SK-N-SH (cell line): ENCODE measurements around the gene CDH15. TPM values are rescaled to one million over a fixed set of nuclear protein-coding genes. Genes with fewer than 3 reads are reported as not detected.

Experiments used
- CTCF ChIA-PET: fragments of 300-600, 350-600 bp; formaldehyde crosslinking; extraction: SDS; loops from one replicate; lab custom pipeline; 2021; lab: Yijun Ruan, JAX
- POLR2A ChIA-PET: fragments of 350-600 bp; sonication (Branson Sonifier 250); formaldehyde crosslinking; extraction: SDS; loops from one replicate; lab custom pipeline; 2020; ENCODE audit warnings: antibody characterized with exemption, inconsistent platforms; lab: Yijun Ruan, JAX
- DNase-seq: peaks from one replicate; pipeline ENCODE4 v3.0.0; 2012
- H2AFZ ChIP-seq: fragments of 200-600 bp; sonication (generic); 2 replicates; pipeline ENCODE4 v1.8.1; 2016; ENCODE audit warnings: antibody characterized with exemption, mild to moderate bottlenecking, low read depth
- H3F3A ChIP-seq: fragments of 200-600 bp; sonication (generic); replicated peaks from 2 replicates; pipeline ENCODE3; 2016; ENCODE audit warnings: antibody characterized with exemption, mild to moderate bottlenecking; ENCODE audit not compliant: insufficient read depth
- H3K27ac ChIP-seq, 2 experiments: fragments of 200-500 bp in 1 of 2; fragments of 200-600 bp in 1 of 2; sonication (Bioruptor generic) in 1 of 2; sonication (generic), shearing (Covaris generic) in 1 of 2; 2 replicates each; pipeline versions ENCODE4 v1.5.1 to v1.6.1; 2014 to 2016; ENCODE audit warnings: low read depth in 2 of 2, inconsistent platforms in 1 of 2, low read length in 1 of 2, mild to moderate bottlenecking in 1 of 2, mixed read lengths in 1 of 2
- H3K27me3 ChIP-seq: fragments of 200-600 bp; sonication (generic), shearing (Covaris generic); 2 replicates; pipeline ENCODE4 v1.6.1; 2016; ENCODE audit warnings: mixed run types; ENCODE audit not compliant: insufficient read depth
- H3K36me3 ChIP-seq, 2 experiments: fragments of 200-500 bp in 1 of 2; fragments of 200-600 bp in 1 of 2; sonication (Bioruptor generic) in 1 of 2; sonication (generic) in 1 of 2; replicated peaks in 1 of 2; 2 replicates each; pipeline versions ENCODE3 to v1.5.1; 2014 to 2016; ENCODE audit warnings: low read length in 1 of 2, mild to moderate bottlenecking in 1 of 2; ENCODE audit not compliant: insufficient read depth in 2 of 2, control insufficient read depth in 1 of 2
- H3K4me1 ChIP-seq, 2 experiments: fragments of 200-500 bp in 1 of 2; fragments of 200-600 bp in 1 of 2; sonication (Bioruptor generic) in 1 of 2; sonication (generic), shearing (Covaris generic) in 1 of 2; 2 replicates each; pipeline versions ENCODE4 v1.5.1 to v1.6.1; 2014 to 2016; ENCODE audit warnings: low read depth in 1 of 2, low read length in 1 of 2, mixed run types in 1 of 2; ENCODE audit not compliant: insufficient read depth in 2 of 2, control insufficient read depth in 1 of 2
- H3K4me2 ChIP-seq: fragments of 200-600 bp; sonication (generic), shearing (Covaris generic); 2 replicates; pipeline ENCODE4 v1.6.1; 2017; ENCODE audit warnings: mixed run types
- H3K4me3 ChIP-seq, 2 experiments: fragments of 200-500 bp in 1 of 2; fragments of 200-600 bp in 1 of 2; sonication (Bioruptor generic) in 1 of 2; sonication (generic), shearing (Covaris generic) in 1 of 2; 2 replicates each; pipeline versions ENCODE4 v1.5.1 to v1.8.1; 2014 to 2016; ENCODE audit warnings: low read depth in 2 of 2, inconsistent platforms in 1 of 2, low read length in 1 of 2, mild to moderate bottlenecking in 1 of 2, mixed read lengths in 1 of 2, moderate library complexity in 1 of 2
- H3K79me2 ChIP-seq: fragments of 200-600 bp; sonication (generic); 2 replicates; pipeline ENCODE4 v1.8.1; 2017; ENCODE audit warnings: mild to moderate bottlenecking; ENCODE audit not compliant: insufficient read depth
- H3K9ac ChIP-seq: fragments of 200-600 bp; sonication (generic); 2 replicates; pipeline ENCODE4 v1.6.1; 2017; ENCODE audit warnings: mixed run types
- H3K9me2 ChIP-seq: fragments of 200-600 bp; sonication (generic); 2 replicates; pipeline ENCODE4 v1.6.1; 2017; ENCODE audit warnings: mixed run types
- H3K9me3 ChIP-seq: fragments of 200-600 bp; sonication (generic); 2 replicates; pipeline ENCODE4 v1.6.1; 2017; ENCODE audit warnings: mixed run types, mild to moderate bottlenecking, moderate library complexity
- H4K20me1 ChIP-seq: fragments of 200-600 bp; sonication (generic); 2 replicates; pipeline ENCODE4 v1.6.1; 2017; ENCODE audit warnings: mild to moderate bottlenecking, mixed run types; ENCODE audit not compliant: insufficient read depth
- CHD2 ChIP-seq: fragments of 150-350 bp; IDR thresholded peaks from 2 replicates; pipeline ENCODE4 v1.6.1; 2018; ENCODE audit warnings: low read length; ENCODE audit not compliant: partially characterized antibody
- FOXJ3 ChIP-seq: sonication (generic); formaldehyde crosslinking; IDR thresholded peaks from 2 replicates; pipeline ENCODE4 v1.5.1; 2020; ENCODE audit warnings: mild to moderate bottlenecking, missing genetic modification reagents
- FOXM1 ChIP-seq: IDR thresholded peaks from 2 replicates; pipeline ENCODE4 v1.4.0; 2012; ENCODE audit warnings: low read depth, mild to moderate bottlenecking
- GABPA ChIP-seq: IDR thresholded peaks from 2 replicates; pipeline ENCODE4 v1.4.0; 2012; ENCODE audit warnings: low read depth, mild to moderate bottlenecking
- MAX ChIP-seq: IDR thresholded peaks from 2 replicates; pipeline ENCODE4 v1.4.0; 2012; ENCODE audit warnings: low read depth
- MEF2A ChIP-seq: IDR thresholded peaks from 2 replicates; pipeline ENCODE4 v1.4.0; 2012; ENCODE audit warnings: low read depth, borderline replicate concordance
- NRF1 ChIP-seq: IDR thresholded peaks from 2 replicates; pipeline ENCODE4 v1.6.1; 2012; ENCODE audit warnings: low read depth, mild to moderate bottlenecking, low read length
- POLR2AphosphoS5 ChIP-seq: IDR thresholded peaks from 2 replicates; pipeline ENCODE4 v1.6.1; 2012; ENCODE audit warnings: low read depth, low read length
- RAD21 ChIP-seq: IDR thresholded peaks from 2 replicates; pipeline ENCODE4 v1.6.1; 2012; ENCODE audit warnings: mild to moderate bottlenecking, low read length
- RCOR1 ChIP-seq: fragments of 150-350 bp; IDR thresholded peaks from 2 replicates; pipeline ENCODE4 v1.6.1; 2017; ENCODE audit warnings: antibody characterized with exemption, low read length
- REST ChIP-seq: IDR thresholded peaks from 2 replicates; pipeline ENCODE4 v1.6.1; 2012; ENCODE audit warnings: mild to moderate bottlenecking, low read depth, low read length, moderate library complexity
- TCF12 ChIP-seq: IDR thresholded peaks from 2 replicates; pipeline ENCODE4 v1.4.0; 2012
- TEAD4 ChIP-seq: IDR thresholded peaks from 2 replicates; pipeline ENCODE4 v1.4.0; 2012; ENCODE audit warnings: mild to moderate bottlenecking, borderline replicate concordance; ENCODE audit not compliant: insufficient read depth
- YY1 ChIP-seq: IDR thresholded peaks from 2 replicates; pipeline ENCODE4 v1.4.0; 2012; ENCODE audit warnings: low read depth, mild to moderate bottlenecking
- WGBS: methylation state at CpG from one replicate; pipeline ENCODE4 v1.1.6; 2017; ENCODE audit warnings: low lambda C conversion rate; 5-methylcytosine and 5-hydroxymethylcytosine counted together
- polyA plus RNA-seq, 3 experiments: library from polyadenylated mRNA; depleted of rRNA; stranded (reverse); fragments of >200 nt; gene quantifications; 2 replicates each; pipeline ENCODE4 v1.2.3, GENCODE V29; 2012
- TF ChIP-seq, protein P1 (sequence below): fragments of 150-350 bp; IDR thresholded peaks from 2 replicates; pipeline ENCODE4 v1.6.1; 2017; ENCODE audit warnings: antibody characterized with exemption, low read length, low read depth, borderline replicate concordance
- TF ChIP-seq, protein P2 (sequence below): IDR thresholded peaks from 2 replicates; pipeline ENCODE4 v1.4.0; 2012; ENCODE audit warnings: low read depth, borderline replicate concordance

CDH15 gene
- polyA plus RNA-seq, 1 of the 3 experiments (the other 2 are of a cell fraction) = 0.03 TPM

- TF ChIP-seq, protein P1, sequence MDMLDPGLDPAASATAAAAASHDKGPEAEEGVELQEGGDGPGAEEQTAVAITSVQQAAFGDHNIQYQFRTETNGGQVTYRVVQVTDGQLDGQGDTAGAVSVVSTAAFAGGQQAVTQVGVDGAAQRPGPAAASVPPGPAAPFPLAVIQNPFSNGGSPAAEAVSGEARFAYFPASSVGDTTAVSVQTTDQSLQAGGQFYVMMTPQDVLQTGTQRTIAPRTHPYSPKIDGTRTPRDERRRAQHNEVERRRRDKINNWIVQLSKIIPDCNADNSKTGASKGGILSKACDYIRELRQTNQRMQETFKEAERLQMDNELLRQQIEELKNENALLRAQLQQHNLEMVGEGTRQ = no peak
- no peak for TF ChIP-seq REST
These were observed 3.3 kb downstream of the CDH15 start (continued) for GRCh38 chr16:89174877-89175276.

DNA sequence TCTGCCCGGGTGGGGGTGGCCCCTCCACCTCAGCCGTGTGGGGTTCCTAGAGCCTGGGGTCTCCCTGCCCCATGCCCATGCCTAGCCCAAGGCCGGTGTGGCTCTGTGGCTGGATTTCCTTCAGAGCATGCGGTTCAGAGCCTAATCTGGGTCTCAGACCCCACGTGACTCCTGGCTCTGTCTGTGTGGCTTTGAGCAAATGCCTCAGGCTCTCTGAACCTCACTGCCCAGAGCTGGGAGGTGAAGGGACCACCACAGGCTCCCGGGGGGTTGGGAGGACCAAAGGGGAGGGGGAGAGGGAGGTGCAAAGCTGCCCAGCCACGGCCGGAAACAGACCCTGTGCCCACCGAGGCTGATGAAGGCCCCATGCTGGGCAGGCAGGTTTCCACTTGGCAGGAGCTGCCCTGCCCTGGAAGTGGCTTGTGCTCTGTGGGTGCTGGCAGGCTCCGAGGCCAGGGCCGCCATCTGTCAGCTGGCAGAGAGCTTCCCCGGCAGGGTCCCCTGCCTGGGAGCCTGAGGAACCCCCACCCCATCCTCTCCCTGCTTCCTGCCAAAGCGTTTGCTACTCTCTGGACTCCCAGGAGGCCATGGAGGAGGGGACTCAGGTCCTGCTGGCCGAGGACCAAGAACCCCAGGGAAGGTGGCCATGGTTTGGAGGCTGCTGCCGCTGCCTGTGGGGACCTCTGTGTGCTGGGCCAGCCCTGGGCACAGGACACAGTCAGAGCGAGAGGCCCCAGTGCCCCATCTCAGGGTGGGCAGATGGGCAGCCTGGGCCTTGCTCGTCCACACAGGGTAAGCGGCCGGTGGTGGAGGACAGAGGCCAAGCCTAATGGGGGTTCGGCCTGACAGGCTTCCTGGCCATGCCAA lies 4.0 kb downstream of the CDH15 start:
- no peak for DNase-seq
- CTCF ChIA-PET = interaction anchor here (1.1 to 5.8 kb wide), 6 partner anchors 8 to 438 kb away, joined by 4 to 33 read pairs (median 7); no protein-coding TSS in a partner anchor
- H3K79me2 ChIP-seq = no peaks in the 10 kb centered on the region

GRCh38 chr16:89176147-89176690 lies 4.7 kb downstream of the CDH15 start:
- CTCF ChIA-PET = interaction anchor here (1.1 to 5.8 kb wide), 5 partner anchors 9 to 439 kb away, joined by 4 to 33 read pairs (median 4); no protein-coding TSS in a partner anchor
- no peaks in the 10 kb centered on the region for H3K79me2 ChIP-seq
- TF ChIP-seq FOXJ3 (CRISPR knock-in tag) (no peak), POLR2AphosphoS5 (no peak), GABPA (no peak), TCF12 (no peak), RCOR1 (no peak), FOXM1 (no peak), TEAD4 (no peak), CHD2 (no peak), MEF2A (no peak), RAD21 (no peak), NRF1 (no peak), YY1 (no peak), MAX (no peak)
- TF ChIP-seq, protein P2, sequence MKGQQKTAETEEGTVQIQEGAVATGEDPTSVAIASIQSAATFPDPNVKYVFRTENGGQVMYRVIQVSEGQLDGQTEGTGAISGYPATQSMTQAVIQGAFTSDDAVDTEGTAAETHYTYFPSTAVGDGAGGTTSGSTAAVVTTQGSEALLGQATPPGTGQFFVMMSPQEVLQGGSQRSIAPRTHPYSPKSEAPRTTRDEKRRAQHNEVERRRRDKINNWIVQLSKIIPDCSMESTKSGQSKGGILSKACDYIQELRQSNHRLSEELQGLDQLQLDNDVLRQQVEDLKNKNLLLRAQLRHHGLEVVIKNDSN = no peak

More for the DNA sequence above, 4.0 kb downstream of the CDH15 start:
- Histone ChIP-seq H3K4me1 (peaks cover 0 to 18% of the 10 kb centered on the region in 2 experiments; a peak in 1 of 4 replicates), H3K9me3 (no peaks in the 10 kb centered on the region), H3K27me3 (peaks cover 44% of the 10 kb centered on the region; the same call in 1 of the 2 replicates), H3K9ac (no peak overlapping the region), H3K9me2 (no peaks in the 10 kb centered on the region), H3K36me3 (no peaks in the 10 kb centered on the region), H4K20me1 (0 out of 2 replicates have a peak, but pooled peaks cover 7% of the 10 kb centered on the region), H2AFZ (no peak overlapping the region), H3K27ac (no peak overlapping the region), H3F3A (no peaks in the 10 kb centered on the region), H3K4me2 (no peak overlapping the region), H3K4me3 (no peak overlapping the region)
- POLR2A ChIA-PET = no interaction called here
- no peak for TF ChIP-seq YY1
- TF ChIP-seq, protein P2 = peak; percentile 42; the same call in 1 of the 2 replicates
- 58% methylated on average over 6 of the region's 20 CpGs for WGBS

More at GRCh38 chr16:89176147-89176690, 4.7 kb downstream of the CDH15 start:
- no peak overlapping the region for H3K4me3 ChIP-seq
- 67% methylated on average over 1 of the region's 27 CpGs for WGBS
- H3K27ac ChIP-seq = no peak overlapping the region
- no peak overlapping the region for H2AFZ ChIP-seq
- H4K20me1 ChIP-seq = 0 out of 2 replicates have a peak, but pooled peaks cover 7% of the 10 kb centered on the region
- H3F3A ChIP-seq = no peaks in the 10 kb centered on the region
- peaks cover 46% of the 10 kb centered on the region; the same call in 1 of the 2 replicates for H3K27me3 ChIP-seq
- no peak overlapping the region for H3K4me2 ChIP-seq
- peaks cover 0 to 12% of the 10 kb centered on the region in 2 experiments; a peak in 1 of 4 replicates for H3K4me1 ChIP-seq
- POLR2A ChIA-PET = no interaction called here
- DNase-seq = no peak
- H3K9me2 ChIP-seq = no peaks in the 10 kb centered on the region
- H3K9ac ChIP-seq = no peak overlapping the region
- H3K9me3 ChIP-seq = no peaks in the 10 kb centered on the region
- no peaks in the 10 kb centered on the region for H3K36me3 ChIP-seq
